Right lobe of liver (tissue), 4 donors: ENCODE data around the gene KARS1.

Experiments
- POLR2A ChIP-seq: fragments of 450-650 bp; IDR thresholded peaks from one replicate; pipeline ENCODE4 v1.6.1; 2017; ENCODE audit warnings: antibody characterized with exemption, mild to moderate bottlenecking
- TF ChIP-seq, protein P1 (sequence below), 4 donors: fragments of 200-600 bp in 3 of 4; fragments of 450-650 bp in 1 of 4; IDR thresholded peaks; one replicate each; pipeline versions ENCODE4 v1.5.1 to v1.8.0; 2016 to 2022; ENCODE audit warnings: antibody characterized with exemption in 4 of 4, mild to moderate bottlenecking in 2 of 4
- donor health status: DM: no; HTN: no; CAD: no.
- donor health status: DM: no; HTN: no; CAD: no.
- donor health status: DM: no; HTN: yes; CAD: no.

DNA sequence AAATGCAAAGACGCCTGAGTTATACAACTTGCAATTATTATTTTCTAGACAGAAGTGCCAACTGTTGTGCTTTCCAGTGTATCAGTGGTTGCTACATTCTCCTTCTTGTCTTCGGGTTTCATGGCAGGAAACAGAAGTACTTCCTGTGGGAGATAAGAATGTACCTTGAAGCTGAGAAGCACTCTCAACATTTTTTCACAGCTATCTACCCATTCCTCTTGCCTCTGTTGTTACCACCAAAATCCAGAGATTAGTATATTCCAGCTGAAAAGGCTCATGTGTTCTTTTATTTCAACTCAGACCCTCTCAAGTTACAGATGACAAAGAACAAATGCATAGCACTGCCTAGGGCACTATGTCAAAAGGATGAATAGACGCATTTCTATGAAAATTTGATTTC is 19.6 kb downstream of the KARS1 start:
- TF ChIP-seq, protein P1, sequence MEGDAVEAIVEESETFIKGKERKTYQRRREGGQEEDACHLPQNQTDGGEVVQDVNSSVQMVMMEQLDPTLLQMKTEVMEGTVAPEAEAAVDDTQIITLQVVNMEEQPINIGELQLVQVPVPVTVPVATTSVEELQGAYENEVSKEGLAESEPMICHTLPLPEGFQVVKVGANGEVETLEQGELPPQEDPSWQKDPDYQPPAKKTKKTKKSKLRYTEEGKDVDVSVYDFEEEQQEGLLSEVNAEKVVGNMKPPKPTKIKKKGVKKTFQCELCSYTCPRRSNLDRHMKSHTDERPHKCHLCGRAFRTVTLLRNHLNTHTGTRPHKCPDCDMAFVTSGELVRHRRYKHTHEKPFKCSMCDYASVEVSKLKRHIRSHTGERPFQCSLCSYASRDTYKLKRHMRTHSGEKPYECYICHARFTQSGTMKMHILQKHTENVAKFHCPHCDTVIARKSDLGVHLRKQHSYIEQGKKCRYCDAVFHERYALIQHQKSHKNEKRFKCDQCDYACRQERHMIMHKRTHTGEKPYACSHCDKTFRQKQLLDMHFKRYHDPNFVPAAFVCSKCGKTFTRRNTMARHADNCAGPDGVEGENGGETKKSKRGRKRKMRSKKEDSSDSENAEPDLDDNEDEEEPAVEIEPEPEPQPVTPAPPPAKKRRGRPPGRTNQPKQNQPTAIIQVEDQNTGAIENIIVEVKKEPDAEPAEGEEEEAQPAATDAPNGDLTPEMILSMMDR (IDR thresholded peaks at IDR 0.05): no peak
- no peak for TF ChIP-seq POLR2A
